ENCODE data around the gene ELMO1.

The ELMO1 gene

DNA sequence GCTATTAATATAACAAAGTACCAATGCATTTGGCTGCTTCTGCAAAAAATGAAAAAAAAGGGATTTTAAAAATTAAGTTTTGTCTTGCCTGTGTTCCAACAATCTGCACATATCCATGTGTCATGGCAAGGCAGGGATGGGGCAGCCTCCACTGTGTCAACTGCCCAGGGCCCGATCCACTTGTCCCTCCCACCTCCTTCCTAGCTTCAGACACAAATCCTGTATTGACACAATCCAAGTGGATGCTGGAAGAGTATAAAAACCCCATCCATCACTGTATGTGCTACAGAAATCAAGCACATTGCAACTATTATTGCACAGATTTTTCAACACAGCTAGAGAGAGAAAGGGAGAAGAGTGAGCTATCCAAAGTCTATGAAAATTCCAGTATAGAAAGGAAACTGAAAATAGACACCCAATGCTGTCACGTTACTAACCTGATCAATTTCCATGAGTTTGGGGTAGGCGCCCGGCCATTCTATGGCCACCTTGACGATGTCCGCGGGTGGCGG is 106.4 kb downstream of the ELMO1 start:
- Histone ChIP-seq H3K79me2 (ENCODE audit: control insufficient read depth, insufficient read depth, low read length, poor library complexity) (peaks cover 2% of the 10 kb centered on the region), H3K4me3 (ENCODE audit: low read depth, low read length) (no peak overlapping the region), H3K27ac (ENCODE audit: low read depth, low read length) (no peak overlapping the region), H3K14ac (ENCODE audit: low read length) (peak overlapping the region; percentile 27), H4K8ac (ENCODE audit: low read depth, low read length) (peak overlapping the region; percentile 33), H3K23ac (ENCODE audit: low read length) (no peak overlapping the region), H3K79me1 (ENCODE audit: low read length) (peaks cover 12% of the 10 kb centered on the region), H2BK5ac (ENCODE audit: low read depth, low read length, poor library complexity) (peak overlapping the region; percentile 17), H2AK5ac (ENCODE audit: low read length) (peak overlapping the region; percentile 69), H3K36me3 (ENCODE audit: control insufficient read depth in 1 of 2, insufficient read depth in 2 of 2, low read length in 2 of 2) (peaks cover 2 to 9% of the 10 kb centered on the region in 2 experiments), H2BK12ac (ENCODE audit: low read length) (peak overlapping the region; percentile 91), H4K91ac (ENCODE audit: low read depth, low read length) (peak overlapping the region; percentile 74), H2AFZ (ENCODE audit: insufficient read depth, low read length, poor library complexity) (no peak overlapping the region), H3K18ac (ENCODE audit: low read length) (peak overlapping the region; percentile 71), H3K4me1 (ENCODE audit: control insufficient read depth in 1 of 2, insufficient read depth in 2 of 2, low read length in 2 of 2) (peaks cover 19 to 23% of the 10 kb centered on the region in 2 experiments), H3K4me2 (ENCODE audit: low read length) (no peak overlapping the region), H2BK120ac (ENCODE audit: insufficient read depth, low read length, poor library complexity) (peak overlapping the region; percentile 4), H3K4ac (ENCODE audit: low read depth, low read length) (no peak overlapping the region), H4K12ac (ENCODE audit: low read depth, low read length) (no peak overlapping the region), H3K27me3 (ENCODE audit: insufficient read depth, low read length) (no peaks in the 10 kb centered on the region), H3K9me3 (ENCODE audit: insufficient read depth, low read depth, low read length) (no peaks in the 10 kb centered on the region), H3K9ac (ENCODE audit: low read length) (no peak overlapping the region)
- WGBS (ENCODE audit: extremely low coverage, insufficient coverage, insufficient read length), result no CpG with 5 or more reads among the region's 8 CpGs
- no peak for DNase-seq

DNA sequence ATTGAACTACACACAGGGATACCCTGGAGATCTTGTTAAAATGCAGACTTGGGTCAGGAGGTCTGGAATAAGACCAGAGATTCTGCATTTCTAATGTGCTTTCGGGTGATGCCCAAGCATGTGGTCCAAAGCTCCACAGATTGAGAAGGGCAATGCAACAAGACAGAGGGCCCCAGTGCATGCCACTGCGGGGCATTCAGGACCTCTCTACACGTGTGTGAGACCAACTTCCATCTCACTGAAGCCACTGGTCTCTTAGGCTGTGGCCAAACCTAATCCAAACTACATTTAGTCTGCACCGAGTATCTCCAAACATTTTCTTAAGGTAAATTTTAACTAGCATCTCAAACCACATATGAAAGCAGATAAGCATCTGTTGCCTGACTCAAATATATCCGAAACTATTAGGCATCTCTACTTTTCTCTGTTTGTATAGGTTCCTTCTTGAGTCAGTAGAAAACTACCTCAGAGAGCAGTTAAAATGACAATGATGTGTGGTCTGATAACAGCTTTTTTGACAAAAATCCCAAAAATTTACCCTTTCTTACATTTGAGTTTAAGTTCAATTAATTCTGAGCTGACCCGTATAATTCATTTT is 107.5 kb downstream of the ELMO1 start:
- H3K4me1 ChIP-seq (ENCODE audit: control insufficient read depth in 1 of 2, insufficient read depth in 2 of 2, low read length in 2 of 2), result peaks cover 16 to 18% of the 10 kb centered on the region in 2 experiments
- no peak overlapping the region for H3K14ac ChIP-seq (ENCODE audit: low read length)
- no peak overlapping the region for H3K4me2 ChIP-seq (ENCODE audit: low read length)
- H2BK12ac ChIP-seq (ENCODE audit: low read length), result no peak overlapping the region
- H3K23ac ChIP-seq (ENCODE audit: low read length), result no peak overlapping the region
- peaks cover 2 to 9% of the 10 kb centered on the region in 2 experiments for H3K36me3 ChIP-seq (ENCODE audit: control insufficient read depth in 1 of 2, insufficient read depth in 2 of 2, low read length in 2 of 2)
- no peak overlapping the region for H3K4me3 ChIP-seq (ENCODE audit: low read depth, low read length)
- no peak overlapping the region for H4K8ac ChIP-seq (ENCODE audit: low read depth, low read length)
- no peak overlapping the region for H2AFZ ChIP-seq (ENCODE audit: insufficient read depth, low read length, poor library complexity)
- peak overlapping the region; percentile 6 for H3K18ac ChIP-seq (ENCODE audit: low read length)
- no peak overlapping the region for H3K27ac ChIP-seq (ENCODE audit: low read depth, low read length)
- H3K27me3 ChIP-seq (ENCODE audit: insufficient read depth, low read length), result no peaks in the 10 kb centered on the region
- WGBS (ENCODE audit: extremely low coverage, insufficient coverage, insufficient read length), result no CpG with 5 or more reads among the region's 6 CpGs
- no peak overlapping the region for H3K9ac ChIP-seq (ENCODE audit: low read length)
- H3K4ac ChIP-seq (ENCODE audit: low read depth, low read length), result no peak overlapping the region
- H4K91ac ChIP-seq (ENCODE audit: low read depth, low read length), result peak overlapping the region; percentile 4
- peaks cover 3% of the 10 kb centered on the region for H3K79me2 ChIP-seq (ENCODE audit: control insufficient read depth, insufficient read depth, low read length, poor library complexity)
- no peak overlapping the region for H2AK5ac ChIP-seq (ENCODE audit: low read length)
- no peak overlapping the region for H2BK5ac ChIP-seq (ENCODE audit: low read depth, low read length, poor library complexity)
- no peak for DNase-seq
- H3K9me3 ChIP-seq (ENCODE audit: insufficient read depth, low read depth, low read length), result no peaks in the 10 kb centered on the region
- no peak overlapping the region for H2BK120ac ChIP-seq (ENCODE audit: insufficient read depth, low read length, poor library complexity)
- peaks cover 10% of the 10 kb centered on the region for H3K79me1 ChIP-seq (ENCODE audit: low read length)
- no peak overlapping the region for H4K12ac ChIP-seq (ENCODE audit: low read depth, low read length)

DNA sequence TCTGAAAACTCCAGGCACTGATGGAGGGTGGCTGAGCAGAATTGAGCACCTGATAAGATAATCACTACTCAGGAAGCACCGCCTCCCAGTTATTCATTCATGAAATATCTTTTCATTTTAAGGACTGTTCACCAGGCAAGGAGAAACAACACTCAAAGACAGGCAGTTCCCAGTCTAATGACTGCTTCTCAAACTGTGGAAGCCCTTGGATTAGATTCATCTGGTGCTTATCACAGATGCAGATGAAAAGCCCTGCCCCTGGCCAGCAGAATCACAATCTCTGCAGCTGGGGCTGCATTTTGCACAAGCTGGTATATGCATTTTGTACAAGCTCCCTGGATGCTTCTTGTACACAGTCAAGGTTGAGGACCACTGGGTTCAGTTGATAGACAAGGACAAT is 109.7 kb downstream of the ELMO1 start:
- Histone ChIP-seq H4K12ac (ENCODE audit: low read depth, low read length) (no peak overlapping the region), H3K27ac (ENCODE audit: low read depth, low read length) (no peak overlapping the region), H3K14ac (ENCODE audit: low read length) (no peak overlapping the region), H4K91ac (ENCODE audit: low read depth, low read length) (no peak overlapping the region), H2BK12ac (ENCODE audit: low read length) (no peak overlapping the region), H3K79me1 (ENCODE audit: low read length) (peaks cover 7% of the 10 kb centered on the region), H3K4me3 (ENCODE audit: low read depth, low read length) (no peak overlapping the region), H3K4me2 (ENCODE audit: low read length) (no peak overlapping the region), H3K4ac (ENCODE audit: low read depth, low read length) (no peak overlapping the region), H3K9me3 (ENCODE audit: insufficient read depth, low read depth, low read length) (no peaks in the 10 kb centered on the region), H4K8ac (ENCODE audit: low read depth, low read length) (no peak overlapping the region), H2BK120ac (ENCODE audit: insufficient read depth, low read length, poor library complexity) (no peak overlapping the region), H3K9ac (ENCODE audit: low read length) (no peak overlapping the region), H3K27me3 (ENCODE audit: insufficient read depth, low read length) (no peaks in the 10 kb centered on the region), H2AFZ (ENCODE audit: insufficient read depth, low read length, poor library complexity) (no peak overlapping the region), H2BK5ac (ENCODE audit: low read depth, low read length, poor library complexity) (no peak overlapping the region), H3K36me3 (ENCODE audit: control insufficient read depth in 1 of 2, insufficient read depth in 2 of 2, low read length in 2 of 2) (peaks cover 7 to 9% of the 10 kb centered on the region in 2 experiments), H3K23ac (ENCODE audit: low read length) (no peak overlapping the region), H3K4me1 (ENCODE audit: control insufficient read depth in 1 of 2, insufficient read depth in 2 of 2, low read length in 2 of 2) (peaks cover 10 to 11% of the 10 kb centered on the region in 2 experiments), H3K79me2 (ENCODE audit: control insufficient read depth, insufficient read depth, low read length, poor library complexity) (peaks cover 1% of the 10 kb centered on the region), H2AK5ac (ENCODE audit: low read length) (no peak overlapping the region), H3K18ac (ENCODE audit: low read length) (no peak overlapping the region)
- WGBS (ENCODE audit: extremely low coverage, insufficient coverage, insufficient read length), result no CpG with 5 or more reads among the region's 1 CpG
- DNase-seq, result no peak

DNA sequence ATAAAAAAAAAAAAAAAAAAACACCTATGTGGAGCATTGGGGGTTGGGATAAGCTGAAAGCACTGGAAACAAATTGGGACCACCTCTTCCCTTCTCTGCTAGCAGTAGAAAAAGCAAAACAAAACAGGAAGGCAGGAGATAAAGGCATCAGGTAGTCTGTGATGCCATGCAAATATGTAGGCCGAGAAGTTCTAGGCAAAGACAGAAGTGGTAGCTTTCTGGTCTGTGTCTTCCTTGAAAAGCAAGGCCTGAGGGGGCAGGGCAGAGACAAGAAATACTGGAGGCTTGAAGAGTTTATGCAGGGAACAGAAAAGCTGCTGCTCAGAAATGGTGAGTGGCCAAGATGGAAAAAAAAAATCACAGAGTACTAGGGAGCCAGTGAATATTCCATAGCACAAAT is 111.1 kb downstream of the ELMO1 start:
- peaks cover 5 to 7% of the 10 kb centered on the region in 2 experiments for H3K4me1 ChIP-seq (ENCODE audit: control insufficient read depth in 1 of 2, insufficient read depth in 2 of 2, low read length in 2 of 2)
- no peak for DNase-seq
- no peak overlapping the region for H2BK5ac ChIP-seq (ENCODE audit: low read depth, low read length, poor library complexity)
- H3K9ac ChIP-seq (ENCODE audit: low read length), result no peak overlapping the region
- no peak overlapping the region for H4K8ac ChIP-seq (ENCODE audit: low read depth, low read length)
- no peak overlapping the region for H3K4ac ChIP-seq (ENCODE audit: low read depth, low read length)
- H3K36me3 ChIP-seq (ENCODE audit: control insufficient read depth in 1 of 2, insufficient read depth in 2 of 2, low read length in 2 of 2), result peaks cover 9 to 10% of the 10 kb centered on the region in 2 experiments
- H2AFZ ChIP-seq (ENCODE audit: insufficient read depth, low read length, poor library complexity), result no peak overlapping the region
- no peak overlapping the region for H3K18ac ChIP-seq (ENCODE audit: low read length)
- no peak overlapping the region for H3K4me3 ChIP-seq (ENCODE audit: low read depth, low read length)
- H3K14ac ChIP-seq (ENCODE audit: low read length), result no peak overlapping the region
- no CpG with 5 or more reads among the region's 1 CpG for WGBS (ENCODE audit: extremely low coverage, insufficient coverage, insufficient read length)
- H3K9me3 ChIP-seq (ENCODE audit: insufficient read depth, low read depth, low read length), result no peaks in the 10 kb centered on the region
- no peak overlapping the region for H4K12ac ChIP-seq (ENCODE audit: low read depth, low read length)
- H2AK5ac ChIP-seq (ENCODE audit: low read length), result no peak overlapping the region
- no peak overlapping the region for H4K91ac ChIP-seq (ENCODE audit: low read depth, low read length)
- H3K27ac ChIP-seq (ENCODE audit: low read depth, low read length), result no peak overlapping the region
- H3K79me1 ChIP-seq (ENCODE audit: low read length), result peaks cover 7% of the 10 kb centered on the region
- H2BK120ac ChIP-seq (ENCODE audit: insufficient read depth, low read length, poor library complexity), result no peak overlapping the region
- no peaks in the 10 kb centered on the region for H3K27me3 ChIP-seq (ENCODE audit: insufficient read depth, low read length)
- no peak overlapping the region for H2BK12ac ChIP-seq (ENCODE audit: low read length)
- H3K23ac ChIP-seq (ENCODE audit: low read length), result no peak overlapping the region
- H3K4me2 ChIP-seq (ENCODE audit: low read length), result no peak overlapping the region
- H3K79me2 ChIP-seq (ENCODE audit: control insufficient read depth, insufficient read depth, low read length, poor library complexity), result peaks cover 3% of the 10 kb centered on the region

All from trophoblast cell (in vitro differentiated cells and primary cell).